ENCODE data around the gene CCDC7.
"Not testable (repeated sequence)": the region's sequence is repeated elsewhere in the genome, so short reads cannot be mapped to it uniquely, and the experiment has no call there.

The CCDC7 gene

GRCh38 chr10:32419615-32420014 is 26.3 kb upstream of the CCDC7 start:
- no peaks in the 10 kb centered on the region for H3K36me3 ChIP-seq (ENCODE audit: insufficient read depth, low read length)
- peaks cover 4% of the 10 kb centered on the region; the same call in 1 of the 2 replicates for H3K9me3 ChIP-seq (ENCODE audit: control insufficient read depth, insufficient read depth, low read length)
- H3K9ac ChIP-seq (ENCODE audit: low read depth, low read length) = no peak overlapping the region
- no peaks in the 10 kb centered on the region for H3K4me1 ChIP-seq (ENCODE audit: insufficient read depth, low read length)

DNA sequence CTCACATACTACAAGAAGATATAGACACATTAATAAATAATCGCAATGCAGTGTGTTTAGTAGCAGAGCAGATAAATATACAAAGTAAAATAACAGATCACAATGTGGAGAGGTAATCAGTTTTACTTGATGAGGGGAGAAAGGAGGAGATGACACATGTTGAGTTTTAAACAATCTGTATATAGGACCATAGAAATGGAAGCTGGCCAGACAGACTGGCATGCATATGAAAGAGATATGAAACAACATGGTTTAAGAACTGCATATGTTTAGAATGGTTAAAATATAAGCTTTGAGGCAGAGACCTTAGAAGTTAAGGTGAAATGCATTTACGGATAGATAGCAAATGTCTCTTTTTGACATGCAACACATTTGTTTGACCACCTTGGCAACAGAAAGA is 19.8 kb upstream of the CCDC7 start:
- no peaks in the 10 kb centered on the region for H3K36me3 ChIP-seq (ENCODE audit: insufficient read depth, low read length)
- H3K9ac ChIP-seq (ENCODE audit: low read depth, low read length) = no peak overlapping the region
- H3K9me3 ChIP-seq (ENCODE audit: control insufficient read depth, insufficient read depth, low read length) = peaks cover 4% of the 10 kb centered on the region; the same call in 1 of the 2 replicates
- H3K4me1 ChIP-seq (ENCODE audit: insufficient read depth, low read length) = no peaks in the 10 kb centered on the region

GRCh38 chr10:32433542-32433941 is 12.4 kb upstream of the CCDC7 start:
- Histone ChIP-seq H3K36me3 (ENCODE audit: insufficient read depth, low read length) (no peaks in the 10 kb centered on the region), H3K9me3 (ENCODE audit: control insufficient read depth, insufficient read depth, low read length) (peaks cover 3% of the 10 kb centered on the region; the same call in 1 of the 2 replicates), H3K4me1 (ENCODE audit: insufficient read depth, low read length) (no peaks in the 10 kb centered on the region), H3K9ac (ENCODE audit: low read depth, low read length) (no peak overlapping the region)

GRCh38 chr10:32436215-32436614 is 9.7 kb upstream of the CCDC7 start:
- H3K9me3 ChIP-seq (ENCODE audit: control insufficient read depth, insufficient read depth, low read length) = peaks cover 3% of the 10 kb centered on the region; the same call in 1 of the 2 replicates
- H3K36me3 ChIP-seq (ENCODE audit: insufficient read depth, low read length) = no peaks in the 10 kb centered on the region
- no peak overlapping the region for H3K9ac ChIP-seq (ENCODE audit: low read depth, low read length)
- H3K4me1 ChIP-seq (ENCODE audit: insufficient read depth, low read length) = no peaks in the 10 kb centered on the region

GRCh38 chr10:32437334-32437733 is 8.6 kb upstream of the CCDC7 start:
- H3K9ac ChIP-seq (ENCODE audit: low read depth, low read length) = no peak overlapping the region
- H3K4me1 ChIP-seq (ENCODE audit: insufficient read depth, low read length) = no peaks in the 10 kb centered on the region
- H3K36me3 ChIP-seq (ENCODE audit: insufficient read depth, low read length) = no peaks in the 10 kb centered on the region
- H3K9me3 ChIP-seq (ENCODE audit: control insufficient read depth, insufficient read depth, low read length) = peaks cover 3% of the 10 kb centered on the region; the same call in 1 of the 2 replicates

DNA sequence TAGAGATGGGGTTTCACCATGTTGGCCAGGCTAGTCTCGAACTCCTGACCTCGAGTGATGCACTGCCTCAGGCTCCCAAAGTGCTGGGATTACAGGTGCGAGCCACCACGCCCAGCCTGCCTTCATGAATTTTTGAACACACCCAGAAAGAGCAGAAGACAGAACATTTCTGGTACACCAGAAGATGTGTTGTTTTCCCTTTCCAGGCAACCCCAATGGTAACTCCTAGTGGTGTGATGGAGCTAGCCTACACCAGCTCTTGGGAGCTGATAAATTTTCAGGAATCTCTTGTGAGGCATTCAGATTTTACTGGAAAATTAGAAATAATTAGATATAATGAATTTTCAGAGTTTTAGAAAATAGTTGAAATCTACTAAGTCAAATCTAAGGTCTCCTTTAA is 904 bp upstream of the CCDC7 start:
- Histone ChIP-seq H3K36me3 (ENCODE audit: insufficient read depth, low read length) (no peaks in the 10 kb centered on the region), H3K9ac (ENCODE audit: low read depth, low read length) (no peak overlapping the region; the same call in 1 of the 2 replicates), H3K9me3 (ENCODE audit: control insufficient read depth, insufficient read depth, low read length) (no peaks in the 10 kb centered on the region), H3K4me1 (ENCODE audit: insufficient read depth, low read length) (no peaks in the 10 kb centered on the region)

GRCh38 chr10:32446536-32447406 is 831 bp downstream of the CCDC7 start:
- Histone ChIP-seq H3K4me1 (ENCODE audit: insufficient read depth, low read length) (no peaks in the 10 kb centered on the region), H3K36me3 (ENCODE audit: insufficient read depth, low read length) (no peaks in the 10 kb centered on the region)

GRCh38 chr10:32454148-32454547 is 8.2 kb downstream of the CCDC7 start:
- H3K9ac ChIP-seq (ENCODE audit: low read depth, low read length) = no peak overlapping the region
- H3K9me3 ChIP-seq (ENCODE audit: control insufficient read depth, insufficient read depth, low read length) = no peaks in the 10 kb centered on the region
- no peaks in the 10 kb centered on the region for H3K36me3 ChIP-seq (ENCODE audit: insufficient read depth, low read length)
- no peaks in the 10 kb centered on the region for H3K4me1 ChIP-seq (ENCODE audit: insufficient read depth, low read length)

More at GRCh38 chr10:32446536-32447406, 831 bp downstream of the CCDC7 start:
- no peaks in the 10 kb centered on the region for H3K9me3 ChIP-seq (ENCODE audit: control insufficient read depth, insufficient read depth, low read length)
- H3K9ac ChIP-seq (ENCODE audit: low read depth, low read length) = peak overlapping the region; percentile 80

DNA sequence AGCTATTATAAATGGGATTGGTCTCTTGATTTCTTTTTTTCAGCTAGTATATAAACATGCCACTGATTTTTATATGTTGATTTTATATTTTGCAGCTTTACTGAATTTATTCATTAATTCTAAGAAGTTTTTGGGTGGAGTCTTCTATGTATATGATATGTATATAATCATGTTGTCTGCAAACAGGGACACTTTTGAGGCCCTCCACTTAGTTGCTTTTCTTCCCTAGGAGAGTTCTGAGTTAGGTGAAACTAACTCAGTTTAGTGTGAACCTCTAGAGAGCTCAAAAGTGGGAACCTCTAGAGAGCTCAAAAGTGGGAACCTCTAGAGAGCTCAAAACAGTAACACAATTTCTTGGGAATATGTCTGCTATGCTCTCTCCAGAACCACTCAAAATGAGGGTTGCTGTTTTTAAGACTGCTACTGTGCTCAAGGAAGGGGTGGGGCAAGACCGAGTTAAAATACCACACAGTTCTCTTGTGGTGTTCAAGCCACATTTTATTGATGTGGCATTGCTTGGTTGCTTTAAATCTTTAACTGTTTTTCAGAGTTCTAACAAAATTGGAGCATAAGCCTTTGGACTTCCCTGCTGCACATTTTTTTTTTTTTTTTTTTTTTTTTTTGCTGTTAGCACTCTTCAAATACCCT is 13.2 kb downstream of the CCDC7 start:
- no peak overlapping the region for H3K9ac ChIP-seq (ENCODE audit: low read depth, low read length)
- H3K9me3 ChIP-seq (ENCODE audit: control insufficient read depth, insufficient read depth, low read length) = no peaks in the 10 kb centered on the region
- H3K4me1 ChIP-seq (ENCODE audit: insufficient read depth, low read length) = no peaks in the 10 kb centered on the region
- H3K36me3 ChIP-seq (ENCODE audit: insufficient read depth, low read length) = no peaks in the 10 kb centered on the region

DNA sequence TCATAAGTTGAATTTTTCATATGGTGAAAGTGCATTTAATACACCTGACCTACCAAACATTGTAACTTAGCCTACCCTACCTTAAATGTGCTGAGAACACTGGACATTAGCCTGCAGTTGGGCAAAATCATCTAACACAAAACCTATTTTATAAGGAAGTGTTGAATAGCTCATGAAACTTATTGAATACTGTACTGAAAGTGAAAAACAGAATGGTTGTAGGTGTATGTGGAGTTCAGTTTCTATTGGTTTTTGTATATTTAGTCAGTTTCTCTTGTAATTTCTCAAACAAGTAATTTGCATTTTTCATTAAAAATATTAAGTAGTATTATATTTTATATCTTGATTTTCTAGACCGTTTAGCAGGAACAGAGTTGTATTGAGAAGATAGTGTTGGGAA is 15.3 kb downstream of the CCDC7 start:
- Histone ChIP-seq H3K4me1 (ENCODE audit: insufficient read depth, low read length) (no peaks in the 10 kb centered on the region), H3K36me3 (ENCODE audit: insufficient read depth, low read length) (no peaks in the 10 kb centered on the region), H3K9me3 (ENCODE audit: control insufficient read depth, insufficient read depth, low read length) (no peaks in the 10 kb centered on the region), H3K9ac (ENCODE audit: low read depth, low read length) (no peak overlapping the region)

- Histone ChIP-seq H3K36me3 (ENCODE audit: insufficient read depth, low read length) (no peaks in the 10 kb centered on the region), H3K9ac (ENCODE audit: low read depth, low read length) (no peak overlapping the region), H3K9me3 (ENCODE audit: control insufficient read depth, insufficient read depth, low read length) (no peaks in the 10 kb centered on the region), H3K4me1 (ENCODE audit: insufficient read depth, low read length) (no peaks in the 10 kb centered on the region)
These were observed 25.3 kb downstream of the CCDC7 start for GRCh38 chr10:32471232-32471631.

GRCh38 chr10:32477499-32477898 is 31.6 kb downstream of the CCDC7 start:
- Histone ChIP-seq H3K36me3 (ENCODE audit: insufficient read depth, low read length) (no peaks in the 10 kb centered on the region), H3K4me1 (ENCODE audit: insufficient read depth, low read length) (no peaks in the 10 kb centered on the region)

DNA sequence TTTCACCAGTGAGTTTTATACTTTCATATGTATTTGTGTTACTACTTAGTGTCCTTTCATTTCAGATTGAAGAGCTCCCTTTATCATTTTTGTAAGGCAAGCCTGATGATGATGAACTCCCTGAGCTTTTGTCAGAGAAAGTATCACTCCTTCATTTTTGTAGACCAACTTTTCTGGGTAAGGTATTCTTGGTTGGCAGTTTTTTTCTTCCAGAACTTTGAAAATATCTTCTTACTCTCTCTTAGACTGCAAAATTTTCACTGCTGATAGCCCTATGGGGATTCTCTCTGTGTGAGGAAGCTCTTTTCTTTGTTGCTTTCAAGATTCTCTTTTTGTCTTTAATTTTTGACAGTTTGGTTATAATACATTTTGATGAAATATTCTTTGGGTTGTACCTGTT is 35.7 kb downstream of the CCDC7 start:
- Histone ChIP-seq H3K36me3 (ENCODE audit: insufficient read depth, low read length) (no peaks in the 10 kb centered on the region), H3K9ac (ENCODE audit: low read depth, low read length) (no peak overlapping the region), H3K4me1 (ENCODE audit: insufficient read depth, low read length) (no peaks in the 10 kb centered on the region), H3K9me3 (ENCODE audit: control insufficient read depth, insufficient read depth, low read length) (peaks cover 6% of the 10 kb centered on the region; the same call in 1 of the 2 replicates)

More at GRCh38 chr10:32477499-32477898, 31.6 kb downstream of the CCDC7 start:
- H3K9me3 ChIP-seq (ENCODE audit: control insufficient read depth, insufficient read depth, low read length) = peaks cover 6% of the 10 kb centered on the region; the same call in 1 of the 2 replicates
- H3K9ac ChIP-seq (ENCODE audit: low read depth, low read length) = no peak overlapping the region

GRCh38 chr10:32483019-32483502 is 37.1 kb downstream of the CCDC7 start:
- H3K4me1 ChIP-seq (ENCODE audit: insufficient read depth, low read length); H3K9ac ChIP-seq (ENCODE audit: low read depth, low read length); H3K36me3 ChIP-seq (ENCODE audit: insufficient read depth, low read length); H3K9me3 ChIP-seq (ENCODE audit: control insufficient read depth, insufficient read depth, low read length): not testable (repeated sequence)

GRCh38 chr10:32488038-32488437 is 42.1 kb downstream of the CCDC7 start:
- H3K9ac ChIP-seq (ENCODE audit: low read depth, low read length); H3K36me3 ChIP-seq (ENCODE audit: insufficient read depth, low read length); H3K9me3 ChIP-seq (ENCODE audit: control insufficient read depth, insufficient read depth, low read length); H3K4me1 ChIP-seq (ENCODE audit: insufficient read depth, low read length): not testable (repeated sequence)
